CD4-positive, alpha-beta T cell treated with Interleukin-21 for 1 hour (primary cell): ENCODE measurements around the gene GRK5.
"Not testable (repeated sequence)": the region's sequence is repeated elsewhere in the genome, so short reads cannot be mapped to it uniquely, and the experiment has no call there.

Experiments
- DNase-seq: peaks from one replicate; pipeline ENCODE4 v3.0.0-alpha.2; 2020

The GRK5 gene

GRCh38 chr10:119225083-119225658 is 17.8 kb downstream of the GRK5 start:
- DNase-seq, result no peak

GRCh38 chr10:119227825-119228224 is 20.5 kb downstream of the GRK5 start:
- no peak for DNase-seq

GRCh38 chr10:119231654-119232053 is 24.3 kb downstream of the GRK5 start:
- DNase-seq, result no peak

DNA sequence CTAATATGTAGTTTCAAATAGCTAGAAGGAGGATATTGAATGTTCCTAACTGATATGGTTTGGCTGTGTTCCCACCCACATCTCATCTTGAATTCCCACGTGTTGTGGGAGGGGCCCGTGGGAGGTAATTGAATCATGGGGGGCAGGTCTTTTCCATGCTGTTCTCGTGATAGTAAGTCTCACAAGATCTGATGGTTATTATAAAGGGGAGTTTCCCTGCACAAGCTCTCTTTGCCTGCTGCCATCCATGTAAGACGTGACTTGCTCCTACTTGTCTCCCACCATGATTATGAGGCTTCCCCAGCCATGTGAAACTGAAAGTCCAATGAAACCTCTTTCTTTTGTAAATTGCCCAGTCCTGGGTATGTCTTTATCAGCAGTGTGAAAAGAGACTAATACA is 25.1 kb downstream of the GRK5 start:
- not testable (repeated sequence) for DNase-seq

DNA sequence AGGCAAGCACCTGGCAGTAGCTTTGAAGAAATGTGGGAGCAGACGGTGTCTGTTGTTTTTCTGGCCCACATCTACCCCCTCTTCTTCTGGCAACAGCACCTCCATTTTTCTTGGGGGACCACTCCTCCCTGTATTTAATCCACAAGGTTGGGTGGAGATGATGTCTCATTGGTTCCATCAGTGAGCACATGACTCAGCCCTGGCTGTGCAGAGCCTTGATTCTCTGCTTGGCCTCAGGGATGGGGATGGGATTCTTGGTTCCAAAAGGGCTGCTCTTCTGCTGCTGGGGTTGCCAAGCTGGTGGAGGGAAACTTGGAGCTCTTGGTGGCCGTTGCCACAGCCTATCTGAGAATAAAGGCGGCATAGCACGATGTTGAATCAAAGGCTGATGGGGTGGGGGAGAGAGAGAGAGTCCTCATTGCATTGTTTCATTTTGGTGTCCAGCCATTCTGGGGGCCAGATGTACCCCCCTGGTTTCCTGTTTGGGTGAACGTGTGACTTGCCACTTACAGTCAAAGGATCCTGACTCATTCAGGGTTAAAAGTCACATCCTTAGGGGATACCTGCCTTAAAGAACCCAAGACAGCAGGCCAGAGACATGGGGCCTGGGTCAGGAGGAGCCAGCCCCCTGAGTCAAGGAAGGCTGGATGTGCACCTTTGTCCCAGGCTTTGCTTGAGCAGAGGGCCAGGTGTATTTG is 25.9 kb downstream of the GRK5 start:
- DNase-seq, result no peak

DNA sequence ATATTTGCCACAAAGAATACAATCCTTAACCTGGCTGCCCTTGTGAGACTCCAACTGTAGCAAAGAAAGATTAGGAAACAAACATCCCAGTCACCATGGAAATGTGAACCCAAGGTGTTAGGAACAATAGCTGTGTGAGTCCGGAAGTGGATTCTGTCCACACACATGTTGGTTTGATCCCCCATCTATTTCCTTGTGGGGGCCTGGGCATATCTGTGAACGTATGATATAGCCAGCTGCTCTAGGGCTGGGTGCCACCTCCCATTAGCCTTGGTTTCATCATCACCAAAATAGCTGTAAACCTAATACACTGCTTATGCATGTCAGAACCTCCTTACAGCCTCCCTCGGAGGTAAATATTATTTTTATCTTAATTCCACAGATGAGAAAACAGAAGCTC is 26.4 kb downstream of the GRK5 start:
- DNase-seq, result no peak

DNA sequence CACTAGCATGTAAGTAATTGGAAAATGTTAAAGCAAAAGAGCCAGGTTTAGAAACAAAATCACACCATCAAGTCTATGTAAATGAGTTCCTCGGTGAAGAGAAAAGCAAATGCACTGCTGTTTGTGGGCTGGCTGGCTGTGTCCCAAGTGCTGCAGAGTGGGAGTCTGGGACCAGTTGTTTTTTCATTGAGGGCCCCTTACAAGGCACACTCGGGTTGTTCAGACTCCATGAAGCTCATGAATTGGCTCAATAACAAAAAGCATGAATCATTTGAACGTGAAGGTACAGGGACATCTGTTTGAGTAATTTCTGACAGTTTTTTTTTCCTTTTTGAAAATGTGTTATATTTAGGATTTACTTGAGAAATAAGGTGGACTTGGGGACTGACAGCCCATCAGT is 28.0 kb downstream of the GRK5 start:
- DNase-seq, result no peak

GRCh38 chr10:119237722-119238436 is 30.5 kb downstream of the GRK5 start:
- no peak for DNase-seq

DNA sequence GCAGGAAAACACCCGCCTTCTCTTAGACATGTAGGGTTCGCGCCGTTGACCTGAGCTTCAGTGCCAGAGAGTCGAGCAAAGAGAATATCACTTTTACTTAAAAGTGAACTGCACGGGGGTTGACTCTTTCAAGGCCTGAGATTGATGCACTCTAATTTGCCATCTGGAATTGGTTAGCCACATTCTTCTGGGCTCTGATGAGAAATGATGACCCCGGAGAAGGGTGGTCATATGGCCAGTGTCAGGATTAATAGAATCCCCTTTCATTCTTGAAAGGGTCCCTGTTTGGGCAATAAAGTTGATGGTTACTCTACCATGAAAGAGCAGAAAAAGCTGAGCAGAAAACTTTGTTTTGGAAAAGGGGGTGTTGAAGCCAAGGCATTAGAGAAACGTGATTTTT is 31.2 kb downstream of the GRK5 start:
- DNase-seq, result no peak

DNA sequence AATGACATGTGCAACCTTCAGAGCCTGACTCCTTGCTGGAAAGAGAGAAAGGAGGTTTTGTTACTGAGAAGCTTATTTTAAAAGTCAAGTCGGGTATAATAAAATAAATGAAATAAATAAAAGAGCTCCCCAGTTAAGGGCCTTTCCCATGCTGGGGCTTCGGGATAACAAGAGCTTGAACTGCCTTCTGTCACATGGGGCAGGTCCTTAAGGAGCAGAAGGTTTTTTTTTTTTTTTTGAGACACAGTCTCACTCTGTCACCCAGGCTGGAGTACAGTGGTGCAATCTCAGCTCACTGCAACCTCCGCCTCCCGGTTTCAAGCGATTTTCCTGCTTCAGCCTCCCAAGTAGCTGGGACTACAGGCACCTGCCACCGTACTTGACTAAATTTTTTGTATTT is 31.6 kb downstream of the GRK5 start:
- not testable (repeated sequence) for DNase-seq

- not testable (repeated sequence) for DNase-seq
Measured at GRCh38 chr10:119239630-119240029, 32.3 kb downstream of the GRK5 start.

DNA sequence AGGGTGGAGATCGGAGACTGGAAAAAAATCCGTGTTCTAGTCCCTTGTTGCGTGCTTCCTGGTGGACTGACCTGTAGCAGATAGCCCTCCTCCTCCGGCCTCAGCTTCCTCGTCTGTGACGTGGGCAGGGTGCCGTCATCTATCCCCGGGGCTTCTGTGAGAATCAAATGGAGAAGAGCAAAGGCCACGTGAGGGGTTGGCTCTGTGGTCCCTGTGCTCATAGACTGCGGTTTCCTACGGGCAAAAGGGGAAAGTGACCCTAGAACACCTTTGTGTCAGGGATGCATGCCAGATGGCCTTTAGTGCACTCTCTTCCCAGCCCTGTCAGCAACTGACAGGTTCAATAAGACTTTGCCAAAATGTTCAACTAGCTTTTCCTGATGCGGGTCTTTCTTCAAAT is 33.7 kb downstream of the GRK5 start:
- DNase-seq, result no peak

DNA sequence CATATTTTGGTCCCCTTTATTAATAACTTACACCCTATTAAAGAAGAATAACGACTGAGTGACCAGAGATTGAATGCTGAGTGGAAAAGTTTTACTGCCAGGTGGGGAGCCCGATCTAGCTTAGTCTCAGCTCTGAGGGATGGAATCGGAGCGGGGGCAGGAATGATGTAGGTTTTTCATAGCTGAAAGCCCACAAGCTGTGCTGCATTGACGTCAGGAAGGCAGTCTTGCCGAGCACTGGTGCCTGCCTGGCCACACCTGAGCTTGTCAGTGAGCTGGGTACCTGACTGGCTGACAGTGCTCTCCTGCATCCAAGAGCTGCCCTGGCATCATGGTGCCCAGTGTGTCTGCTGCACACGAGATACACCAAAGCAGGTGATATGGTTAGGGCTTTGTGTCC is 34.8 kb downstream of the GRK5 start:
- no peak for DNase-seq

GRCh38 chr10:119243488-119243887 is 36.1 kb downstream of the GRK5 start:
- no peak for DNase-seq

DNA sequence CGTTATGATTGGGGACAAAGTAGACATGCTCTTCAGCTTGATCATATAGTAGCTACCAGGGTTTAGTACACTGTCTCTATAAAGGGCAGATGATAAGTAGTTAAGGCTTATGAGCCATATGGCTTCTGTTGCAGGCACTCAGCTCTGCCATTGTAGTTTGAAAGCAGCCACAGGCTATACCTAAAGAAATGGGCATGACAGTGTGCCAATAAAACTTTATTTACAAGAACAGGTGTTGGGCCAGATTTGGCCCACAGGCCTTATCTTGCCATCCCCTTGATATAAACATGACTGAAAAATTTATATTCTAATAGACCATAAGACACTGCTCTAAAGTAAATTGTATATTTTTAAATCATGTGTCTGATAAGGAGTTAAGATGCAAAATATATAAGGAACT is 36.6 kb downstream of the GRK5 start:
- DNase-seq, result no peak

- no peak for DNase-seq
Measured at GRCh38 chr10:119245272-119245671, 37.9 kb downstream of the GRK5 start.

DNA sequence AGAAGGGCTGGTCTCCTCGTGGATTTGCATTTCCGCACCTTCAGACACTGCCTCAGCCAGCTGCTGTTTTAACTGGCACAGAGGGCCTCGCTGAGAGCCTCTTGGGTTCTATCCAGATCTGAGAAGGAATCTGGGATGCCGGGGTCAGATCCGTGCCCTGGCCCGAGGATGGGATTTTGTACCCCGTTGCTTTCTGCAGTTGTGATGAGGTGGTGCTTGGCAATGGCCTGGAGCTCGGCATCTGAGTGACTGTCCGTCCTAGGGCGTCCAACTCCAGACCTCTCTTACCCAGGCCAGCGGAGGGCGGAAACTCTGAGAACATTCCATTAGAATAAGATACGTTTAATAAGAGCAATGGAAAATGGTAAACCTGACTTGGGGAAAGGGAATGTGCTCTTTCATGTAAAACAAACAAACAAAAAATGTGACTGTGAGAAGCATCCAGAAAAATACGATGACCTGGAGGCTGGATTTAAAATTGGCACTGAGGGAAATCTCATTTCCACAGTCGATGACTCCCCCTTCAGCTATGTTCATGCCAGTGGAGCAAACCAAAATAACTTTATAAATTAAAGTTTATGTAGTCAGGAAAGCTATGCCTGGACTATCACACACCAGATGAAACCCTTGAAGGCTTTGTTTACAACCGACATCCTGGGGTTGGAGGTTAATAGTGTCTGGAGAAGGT is 39.6 kb downstream of the GRK5 start:
- DNase-seq, result no peak

DNA sequence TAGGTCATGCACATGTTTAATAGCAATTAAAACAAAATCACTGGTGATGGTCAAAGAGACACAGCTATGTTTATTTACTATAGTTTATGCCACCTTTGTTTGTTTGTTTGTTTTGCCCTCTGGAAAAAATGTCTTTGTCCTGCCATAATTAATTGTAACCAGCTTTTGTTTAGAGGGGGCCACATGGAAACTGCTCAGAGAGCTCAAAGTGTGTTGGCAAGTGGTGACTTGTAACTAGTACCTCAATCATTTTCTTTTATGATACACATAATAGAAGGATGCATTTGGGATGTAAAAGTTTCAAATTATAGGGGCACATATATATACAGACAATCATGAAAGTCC is 40.2 kb downstream of the GRK5 start:
- DNase-seq, result no peak

- DNase-seq, result no peak
Measured at GRCh38 chr10:119248184-119248583, 40.8 kb downstream of the GRK5 start.

GRCh38 chr10:119248681-119249080 is 41.3 kb downstream of the GRK5 start:
- DNase-seq, result no peak

DNA sequence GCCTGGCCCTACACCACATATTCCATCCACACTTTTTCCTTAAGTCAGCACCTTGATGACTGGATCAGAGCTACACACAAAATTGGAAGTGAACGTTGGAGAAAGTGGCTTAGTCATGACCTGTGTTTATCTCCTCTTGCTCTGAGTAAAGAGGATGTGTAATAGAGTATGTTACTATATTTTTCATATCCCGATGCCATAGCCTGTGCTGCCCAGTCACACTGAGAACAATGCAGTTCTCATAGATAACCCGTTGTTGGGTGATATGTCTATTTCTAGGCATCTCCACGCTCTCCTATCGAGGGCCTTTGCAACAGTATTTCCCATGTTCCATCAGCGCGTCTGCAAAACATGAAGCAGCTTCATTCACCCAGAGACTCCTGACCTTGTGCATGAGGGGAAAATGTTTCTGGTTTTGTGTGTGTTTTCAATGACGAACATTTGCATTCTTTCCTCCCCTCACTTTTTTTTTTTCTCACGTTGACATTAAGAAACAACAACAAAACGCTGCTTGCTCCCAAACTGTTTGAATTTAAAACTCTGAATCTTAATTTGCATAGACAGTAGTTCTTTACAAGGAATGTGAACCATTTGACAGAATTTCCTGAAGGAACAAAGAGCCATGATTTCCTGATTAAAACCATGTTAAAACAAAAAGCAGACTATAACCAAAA is 43.4 kb downstream of the GRK5 start:
- DNase-seq, result no peak

- no peak for DNase-seq
Measured at GRCh38 chr10:119251315-119251708, 43.9 kb downstream of the GRK5 start.

DNA sequence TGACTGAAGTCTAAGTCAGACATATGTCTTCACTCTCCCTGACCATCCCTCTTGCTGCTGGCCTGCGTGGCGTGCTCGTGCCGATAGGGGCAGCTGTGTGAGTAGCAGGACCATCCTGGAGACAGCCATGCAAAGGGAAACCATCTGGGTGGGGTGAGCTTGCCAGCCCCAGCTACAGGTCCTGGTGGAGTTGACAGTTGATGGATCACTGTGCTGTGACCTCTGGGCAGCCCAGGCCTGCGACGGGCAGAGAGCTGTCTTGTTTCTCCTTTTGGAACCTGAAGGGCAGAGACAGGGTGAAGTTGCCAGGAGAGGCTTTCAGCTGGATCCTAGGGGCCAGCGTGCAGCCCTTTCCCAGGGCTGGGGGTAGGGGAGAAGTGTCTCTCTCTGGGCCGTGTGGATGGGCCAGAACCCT is 44.7 kb downstream of the GRK5 start:
- DNase-seq, result no peak
